HuH-7.5 (cell line): ENCODE data around the gene SLCO1B3.

ENCODE experiments used
- DNase-seq: peaks from one replicate; pipeline ENCODE4 v3.0.0; 2011; ENCODE audit warnings: low spot score

The SLCO1B3 gene

DNA sequence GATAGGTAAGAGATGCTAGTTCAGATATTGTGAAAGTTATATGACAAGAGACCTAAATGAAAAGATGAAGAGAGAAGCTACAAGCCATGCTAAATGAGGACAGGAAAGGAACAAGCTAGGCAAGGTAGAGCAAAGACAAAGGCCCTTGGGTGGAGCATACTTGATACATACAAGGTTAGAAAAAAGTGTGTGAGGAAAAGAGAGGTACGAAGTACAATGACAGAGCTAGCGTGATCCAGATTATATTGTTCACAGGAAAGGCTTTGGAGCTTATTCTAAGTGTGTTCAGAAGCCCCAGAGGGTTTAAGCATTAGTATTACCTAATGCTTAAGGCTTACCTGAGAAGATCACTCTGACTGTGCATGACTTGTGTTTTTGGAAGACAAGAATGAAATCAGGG lies 75.0 kb downstream of the SLCO1B3 start:
- no peak for DNase-seq

DNA sequence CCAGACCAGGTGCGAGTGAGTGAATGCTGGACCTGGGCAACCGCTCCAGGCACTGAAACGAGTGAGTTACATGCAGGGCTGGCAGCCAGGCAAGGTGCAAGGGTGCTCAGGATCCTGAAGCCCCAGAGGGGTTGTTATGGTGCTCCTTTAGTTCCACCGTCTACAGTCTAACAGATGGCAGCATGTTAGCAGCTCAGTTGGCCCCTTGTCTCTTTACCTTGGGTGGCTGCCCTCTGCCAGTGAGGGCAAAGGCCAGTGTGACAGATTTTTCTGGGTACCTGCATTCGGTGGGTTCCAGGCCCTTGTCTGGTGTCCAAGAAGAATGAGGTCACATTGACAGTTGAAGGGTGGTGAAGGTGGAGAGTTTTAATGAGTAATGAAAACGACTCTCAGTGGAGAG lies 106.8 kb downstream of the SLCO1B3 start:
- DNase-seq, result no peak

DNA sequence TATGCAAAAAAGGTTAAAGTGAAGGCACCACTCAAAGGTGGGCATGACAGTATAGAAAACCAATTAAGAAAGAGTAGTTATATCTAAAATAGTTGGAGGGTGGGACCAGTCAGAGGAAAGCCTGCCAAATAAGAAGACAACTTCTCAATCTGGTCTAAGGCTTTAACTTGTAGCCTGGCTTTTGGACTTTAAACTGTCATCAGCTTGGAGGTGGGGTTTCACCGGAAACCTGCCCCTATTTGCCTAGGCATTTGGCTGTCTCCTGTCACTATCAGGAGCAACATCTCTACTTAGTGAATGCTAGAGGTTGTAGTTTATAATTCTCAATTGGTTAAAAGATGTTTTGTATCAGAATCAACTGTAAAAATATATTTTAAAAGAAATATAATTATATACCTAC lies 107.3 kb downstream of the SLCO1B3 start:
- DNase-seq, result no peak

DNA sequence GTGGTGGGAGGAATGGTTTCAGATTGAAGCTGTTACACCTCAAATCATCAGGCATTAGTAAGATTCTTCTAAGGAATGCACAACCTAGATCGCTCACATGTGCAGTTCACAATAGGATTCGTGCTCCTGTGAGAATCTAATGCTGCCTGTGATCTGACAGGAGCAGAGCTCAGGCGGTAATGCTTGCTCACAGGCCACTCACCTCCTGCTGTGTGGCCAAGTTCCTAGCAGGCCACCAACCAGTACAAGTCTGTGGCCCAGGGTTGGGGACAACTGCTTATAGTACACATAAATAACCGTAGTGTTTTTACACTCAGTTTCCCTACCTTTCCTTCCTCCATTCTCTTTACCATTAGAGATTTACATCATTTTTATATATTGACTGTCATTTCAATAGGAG lies 121.4 kb downstream of the SLCO1B3 start:
- DNase-seq, result no peak

DNA sequence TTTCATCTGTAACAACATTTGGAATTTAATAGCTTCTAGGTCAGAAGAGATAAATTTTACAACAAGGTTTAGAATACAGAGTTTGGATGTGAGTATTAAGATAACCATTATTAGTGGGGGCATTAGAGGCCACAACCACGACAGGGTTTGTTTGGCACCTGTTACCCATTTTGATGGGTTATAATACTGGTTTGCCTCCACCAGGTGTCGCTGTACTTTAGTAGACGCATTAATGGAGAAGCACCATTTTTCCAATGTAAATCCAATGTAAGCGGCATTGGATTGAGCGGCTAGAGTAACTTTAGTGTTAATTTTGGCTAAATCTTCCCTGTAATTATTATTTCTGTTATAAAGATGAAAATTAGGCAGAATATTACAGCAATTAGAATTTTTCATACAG lies 136.2 kb downstream of the SLCO1B3 start:
- DNase-seq, result no peak

DNA sequence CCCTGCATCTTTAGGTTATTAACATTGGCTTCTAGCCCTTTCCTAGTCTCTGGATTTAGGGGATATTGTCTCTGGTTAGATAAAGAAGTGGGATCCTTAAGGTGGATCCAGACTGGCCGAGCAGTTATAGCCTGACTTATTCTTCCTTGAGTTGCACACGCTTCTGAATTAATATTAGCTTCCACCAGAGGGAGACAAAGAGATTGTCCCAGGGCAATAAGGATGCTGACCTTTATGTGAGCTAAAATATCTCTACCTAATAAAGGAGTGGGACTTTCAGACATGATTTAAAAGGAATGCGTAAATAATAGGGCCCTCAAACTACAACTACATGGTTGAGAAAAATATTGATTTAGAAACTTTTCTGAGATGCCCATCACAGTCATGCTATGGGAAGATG lies 139.7 kb downstream of the SLCO1B3 start:
- peak; percentile 3 for DNase-seq

DNA sequence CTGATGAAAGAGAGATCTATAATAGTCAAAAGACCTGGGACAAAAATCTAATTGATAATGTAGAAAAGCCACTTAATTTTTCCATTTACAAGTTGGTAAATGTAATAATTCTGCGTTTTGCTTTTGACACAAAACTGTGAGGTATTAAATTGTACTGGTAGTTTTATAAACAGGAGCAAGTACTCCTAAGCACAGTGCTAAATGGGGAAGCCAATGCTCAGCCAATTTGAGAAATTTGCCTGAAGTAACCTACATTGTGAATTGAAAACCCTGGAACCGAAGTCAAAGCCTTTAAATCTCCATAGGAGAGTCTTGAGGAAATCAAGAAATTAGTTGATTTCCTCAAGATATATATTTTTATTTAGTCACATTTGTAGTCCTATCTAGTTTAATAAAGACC lies 152.8 kb downstream of the SLCO1B3 start:
- DNase-seq, result no peak

DNA sequence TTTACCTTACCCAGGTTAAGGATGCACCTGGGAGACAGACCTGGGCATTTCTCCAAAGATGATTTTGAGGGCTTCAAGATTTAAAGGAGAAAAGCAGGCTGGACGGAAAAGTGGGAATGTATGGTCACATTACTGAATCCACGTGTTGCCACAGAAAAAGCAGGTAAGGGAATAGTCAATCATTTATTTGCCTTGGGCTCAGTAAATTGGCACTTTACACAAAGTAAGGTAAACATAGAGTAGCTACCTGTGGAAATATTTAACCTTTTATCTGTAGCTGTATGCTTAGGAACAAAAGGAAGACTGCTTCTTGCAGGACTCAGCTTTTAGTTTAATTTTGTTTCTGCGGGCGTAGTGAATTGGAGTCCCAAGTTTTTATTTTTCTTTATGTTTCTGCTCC lies 153.3 kb downstream of the SLCO1B3 start:
- no peak for DNase-seq
